Activated CD8-positive, alpha-beta memory T cell treated with anti-CD3 and anti-CD28 coated beads, Interleukin-2, amount 10 ng/mL, durations not matched to agents 7 days and 5 days (primary cell): Measurements from ENCODE around the gene POLR2L. TPM values are rescaled to one million over a fixed set of nuclear protein-coding genes. Genes with fewer than 3 reads are reported as not detected.
A peak's percentile ranks its signal among the peaks of the same experiment; 100 is the strongest.

Source experiments
- ATAC-seq: fragments of 150-1000 bp; cut with Tn5 transposase; one replicate; pipeline ENCODE4 v1.10.0; 2021; ENCODE audit warnings: moderate library complexity
- CTCF ChIA-PET: fragments of 350-600 bp; sonication (Branson Sonifier 250); formaldehyde crosslinking; loops from one replicate; lab custom pipeline; 2021; ENCODE audit warnings: antibody characterized with exemption; lab: Charles Lee
- DNase-seq: peaks from one replicate; pipeline ENCODE4 v3.0.0-alpha.2; 2020
- H3K27ac Mint-ChIP-seq: one replicate; pipeline ENCODE4 v1.8.0; 2021; ENCODE audit warnings: mild to moderate bottlenecking, mixed read lengths
- H3K27me3 Mint-ChIP-seq: one replicate; pipeline ENCODE4 v1.8.0; 2021; ENCODE audit warnings: mixed read lengths
- H3K36me3 Mint-ChIP-seq: one replicate; pipeline ENCODE4 v1.8.0; 2021; ENCODE audit warnings: mild to moderate bottlenecking, mixed read lengths
- H3K4me1 Mint-ChIP-seq: one replicate; pipeline ENCODE4 v1.8.0; 2021; ENCODE audit warnings: mixed read lengths
- H3K4me3 Mint-ChIP-seq: one replicate; pipeline ENCODE4 v1.8.0; 2021; ENCODE audit warnings: mild to moderate bottlenecking, moderate library complexity, mixed read lengths
- H3K9me3 Mint-ChIP-seq: one replicate; pipeline ENCODE4 v1.8.0; 2022; ENCODE audit warnings: low read depth, mixed read lengths
- total RNA-seq, 2 experiments: library from RNA; stranded (reverse); gene quantifications; one replicate each; pipeline ENCODE4 v1.2.3, GENCODE V29; 2021

POLR2L gene
- total RNA-seq, 2 experiments from 2014 or later: 87.6 to 114 TPM

DNA sequence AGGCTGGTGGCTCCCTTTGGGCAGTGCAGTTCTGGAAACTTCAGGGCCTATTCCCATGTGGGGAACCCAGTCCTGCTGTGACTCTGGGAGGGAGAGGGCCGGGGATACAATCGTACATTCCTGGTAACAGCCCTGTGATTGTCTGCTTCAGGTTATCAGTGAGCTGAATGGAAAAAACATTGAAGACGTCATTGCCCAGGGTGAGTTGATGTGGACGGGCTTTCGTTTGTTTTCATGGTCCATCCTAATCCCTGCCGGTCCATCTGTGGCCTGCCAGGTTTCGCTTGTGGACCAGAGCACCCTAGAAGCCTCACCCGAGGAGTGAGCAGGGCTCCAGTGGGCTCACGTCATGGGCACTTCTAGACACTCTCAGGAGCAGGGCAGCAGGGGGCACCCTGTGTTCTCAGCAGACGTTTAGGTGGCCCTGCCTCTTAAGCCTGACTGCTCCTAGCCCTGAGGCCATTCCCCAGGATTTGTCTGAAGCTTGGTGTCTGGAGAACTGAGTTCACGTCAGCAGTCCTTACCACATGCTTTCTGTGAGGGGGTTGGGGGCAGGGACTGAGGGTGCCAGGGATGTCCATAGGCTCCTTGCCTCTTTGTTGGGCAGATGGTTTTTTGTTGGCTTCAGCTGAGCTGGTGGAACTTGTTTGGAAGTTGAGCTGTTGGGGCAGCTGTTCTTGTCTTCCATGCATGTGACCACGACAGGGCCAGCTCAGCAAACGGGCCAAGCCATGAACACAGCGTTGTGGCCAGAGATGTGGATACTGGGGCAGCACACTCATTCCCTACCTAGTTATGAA, 30.7 kb downstream of the POLR2L start:
- Mint-ChIP-seq H3K4me1 (peaks cover 33% of the 10 kb centered on the region), H3K9me3 (no peaks in the 10 kb centered on the region), H3K36me3 (peaks cover 24% of the 10 kb centered on the region), H3K27me3 (no peaks in the 10 kb centered on the region), H3K27ac (peak overlapping the region; percentile 89), H3K4me3 (peak overlapping the region; percentile 95)
- ATAC-seq: no peak
- no peak for DNase-seq
- CTCF ChIA-PET: interaction anchor here (0.7 to 2.2 kb wide), 4 partner anchors 14 to 276 kb away, joined by 3 to 9 read pairs (median 4); no protein-coding TSS in a partner anchor

DNA sequence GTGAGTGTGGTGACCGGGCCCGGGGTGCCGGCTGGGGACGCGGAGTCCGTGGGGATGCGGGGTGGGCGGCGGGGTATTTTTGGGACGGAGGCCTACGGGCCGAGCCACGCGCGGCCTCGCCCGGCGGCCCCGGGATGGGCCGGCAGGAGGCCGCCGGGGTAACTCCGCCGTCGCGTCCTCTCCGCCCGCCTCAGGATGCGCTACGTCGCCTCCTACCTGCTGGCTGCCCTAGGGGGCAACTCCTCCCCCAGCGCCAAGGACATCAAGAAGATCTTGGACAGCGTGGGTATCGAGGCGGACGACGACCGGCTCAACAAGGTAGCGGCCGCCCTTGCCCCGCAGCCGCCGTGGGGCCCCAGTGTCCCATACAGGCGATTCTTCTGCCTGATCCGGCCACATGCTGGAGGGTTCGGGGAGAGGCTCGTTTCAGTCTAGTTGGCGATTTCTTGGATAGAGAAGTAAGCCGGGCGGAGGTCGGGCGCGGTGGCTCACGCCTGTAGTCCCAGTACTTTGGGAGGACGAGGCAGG, 32.2 kb downstream of the POLR2L start:
- peaks cover 41% of the 10 kb centered on the region for H3K4me1 Mint-ChIP-seq
- no peak for DNase-seq
- H3K9me3 Mint-ChIP-seq: no peaks in the 10 kb centered on the region
- peak; percentile 4 for ATAC-seq
- H3K27me3 Mint-ChIP-seq: no peaks in the 10 kb centered on the region
- CTCF ChIA-PET: interaction anchor here (0.6 to 3.4 kb wide), 7 partner anchors 7 to 115 kb away, joined by 3 to 17 read pairs (median 6); partner anchors contain the start of genes DEAF1, TMEM80 and TSPAN4
- H3K36me3 Mint-ChIP-seq: peaks cover 24% of the 10 kb centered on the region
- peak overlapping the region; percentile 95 for H3K4me3 Mint-ChIP-seq
- H3K27ac Mint-ChIP-seq: peak overlapping the region; percentile 99

DNA sequence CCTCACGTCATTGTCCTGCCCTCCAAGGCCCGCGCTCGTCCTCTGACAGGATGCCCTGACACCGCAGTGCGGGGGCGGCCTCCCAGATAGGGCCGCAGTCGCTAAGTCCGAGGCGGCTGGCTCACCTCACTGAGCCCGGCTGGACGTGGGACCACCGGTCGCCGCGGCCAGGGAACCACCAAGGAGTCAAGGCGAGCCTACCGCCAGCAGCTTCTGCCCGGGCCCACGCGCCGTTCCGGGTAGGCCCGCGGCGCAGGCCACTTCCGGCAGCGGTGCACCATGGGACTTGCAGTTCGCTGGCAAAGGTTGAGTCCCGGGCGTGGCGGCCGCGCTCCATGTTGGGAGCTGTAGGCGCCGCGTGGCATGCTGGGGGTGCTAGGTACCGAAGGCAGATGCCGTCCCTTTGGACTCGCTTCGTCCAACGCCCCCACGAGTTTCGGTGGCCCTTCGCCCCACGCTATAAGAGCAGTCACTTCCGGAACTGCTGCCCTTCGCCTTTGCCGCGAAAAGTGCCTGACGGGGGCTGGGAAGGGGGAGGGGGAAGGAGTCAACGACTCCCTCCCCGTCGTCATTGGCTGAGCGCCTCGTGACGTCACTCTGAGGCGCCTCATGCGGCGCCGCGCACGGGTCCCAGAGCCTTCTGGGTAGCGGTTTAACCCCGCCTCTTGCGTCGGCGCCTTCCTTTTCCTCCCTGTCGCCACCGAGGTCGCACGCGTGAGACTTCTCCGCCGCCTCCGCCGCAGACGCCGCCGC, 32.9 kb downstream of the POLR2L start, which contains the start of gene RPLP2:
Gene RPLP2 (plus strand): TSS at position 681 of the 753 bp plus-strand sequence. CDS start 268 bp downstream, outside the sequence.
- H3K36me3 Mint-ChIP-seq: peaks cover 24% of the 10 kb centered on the region
- peaks cover 41% of the 10 kb centered on the region for H3K4me1 Mint-ChIP-seq
- CTCF ChIA-PET: interaction anchor here (0.6 to 3.4 kb wide), 10 partner anchors 8 to 114 kb away, joined by 3 to 17 read pairs (median 4); partner anchors contain the start of genes CD151, DEAF1, TMEM80 and TSPAN4
- H3K27ac Mint-ChIP-seq: peak within 1 kb of the TSS; percentile 99
- peak within 1 kb of the TSS; percentile 95 for H3K4me3 Mint-ChIP-seq
- no peaks in the 10 kb centered on the region for H3K27me3 Mint-ChIP-seq
- DNase-seq: peak; percentile 99
- no peaks in the 10 kb centered on the region for H3K9me3 Mint-ChIP-seq
- peak; percentile 82 for ATAC-seq

- Mint-ChIP-seq H3K4me3 (peak overlapping the region; percentile 95), H3K27ac (peak overlapping the region; percentile 99), H3K4me1 (peaks cover 45% of the 10 kb centered on the region), H3K36me3 (peaks cover 22% of the 10 kb centered on the region), H3K9me3 (no peaks in the 10 kb centered on the region), H3K27me3 (no peaks in the 10 kb centered on the region)
- DNase-seq: peak; percentile 85
- ATAC-seq: no peak
- CTCF ChIA-PET: interaction anchor here (0.6 to 3.4 kb wide), 10 partner anchors 9 to 113 kb away, joined by 3 to 17 read pairs (median 4); partner anchors contain the start of genes CD151, DEAF1 and TMEM80
Observed at GRCh38 chr11:808427-809286, 33.7 kb downstream of the POLR2L start.

DNA sequence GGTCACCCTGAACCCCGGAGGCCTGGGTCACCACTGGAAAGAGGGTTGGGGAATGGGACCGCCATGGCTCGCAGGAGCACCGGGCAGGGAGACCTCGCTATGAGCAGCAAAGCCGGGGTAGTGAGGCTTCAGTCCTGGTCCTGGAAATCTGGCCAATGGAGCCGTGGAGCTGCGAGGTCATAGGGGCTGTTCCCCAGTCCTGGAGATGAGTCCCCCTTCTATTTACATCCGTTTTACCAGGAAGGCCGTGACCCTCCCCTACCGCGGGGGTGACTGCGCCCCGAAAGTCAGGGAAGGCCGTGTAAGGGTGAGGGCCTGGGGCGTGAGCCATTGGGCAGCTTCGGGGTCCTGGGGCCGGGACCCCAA, 37.7 kb downstream of the POLR2L start:
- DNase-seq (no peak), ATAC-seq (no peak)
- Mint-ChIP-seq H3K9me3 (no peaks in the 10 kb centered on the region), H3K4me1 (peaks cover 27% of the 10 kb centered on the region), H3K27ac (peak overlapping the region; percentile 69), H3K36me3 (peaks cover 3% of the 10 kb centered on the region), H3K4me3 (peak overlapping the region; percentile 81), H3K27me3 (no peaks in the 10 kb centered on the region)
- CTCF ChIA-PET: interaction anchor here (1.0 to 1.5 kb wide), 2 partner anchors 27 to 66 kb away, joined by 3 read pairs; no protein-coding TSS in a partner anchor

GRCh38 chr11:803770-804598, 38.3 kb downstream of the POLR2L start:
- H3K4me3 Mint-ChIP-seq: peak overlapping the region; percentile 81
- H3K36me3 Mint-ChIP-seq: peaks cover 3% of the 10 kb centered on the region
- H3K27me3 Mint-ChIP-seq: no peaks in the 10 kb centered on the region
- CTCF ChIA-PET: interaction anchor here (1.0 to 1.5 kb wide), 2 partner anchors 28 to 65 kb away, joined by 3 read pairs; no protein-coding TSS in a partner anchor
- H3K27ac Mint-ChIP-seq: peak overlapping the region; percentile 69
- peaks cover 27% of the 10 kb centered on the region for H3K4me1 Mint-ChIP-seq
- no peak for ATAC-seq
- H3K9me3 Mint-ChIP-seq: no peaks in the 10 kb centered on the region
- DNase-seq: no peak

GRCh38 chr11:803467-803742, 38.9 kb downstream of the POLR2L start:
- Mint-ChIP-seq H3K27ac (no peak overlapping the region), H3K4me1 (peaks cover 22% of the 10 kb centered on the region), H3K9me3 (no peaks in the 10 kb centered on the region), H3K4me3 (peak overlapping the region; percentile 81), H3K36me3 (peaks cover 3% of the 10 kb centered on the region), H3K27me3 (no peaks in the 10 kb centered on the region)
- no peak for ATAC-seq
- CTCF ChIA-PET: interaction anchor here (1.2 kb wide), 1 partner anchor 16 kb away, joined by 5 read pairs; the partner anchor contains the start of gene PNPLA2
- DNase-seq: no peak

- CTCF ChIA-PET: interaction anchor here (1.2 kb wide), 1 partner anchor 17 kb away, joined by 5 read pairs; the partner anchor contains the start of gene PNPLA2
- Mint-ChIP-seq H3K36me3 (peaks cover 3% of the 10 kb centered on the region), H3K4me1 (peaks cover 18% of the 10 kb centered on the region), H3K27me3 (no peaks in the 10 kb centered on the region), H3K27ac (no peak overlapping the region), H3K9me3 (no peaks in the 10 kb centered on the region), H3K4me3 (peak overlapping the region; percentile 43)
- no peak for DNase-seq
- no peak for ATAC-seq
Observed at GRCh38 chr11:802693-803466, 39.4 kb downstream of the POLR2L start.

DNA sequence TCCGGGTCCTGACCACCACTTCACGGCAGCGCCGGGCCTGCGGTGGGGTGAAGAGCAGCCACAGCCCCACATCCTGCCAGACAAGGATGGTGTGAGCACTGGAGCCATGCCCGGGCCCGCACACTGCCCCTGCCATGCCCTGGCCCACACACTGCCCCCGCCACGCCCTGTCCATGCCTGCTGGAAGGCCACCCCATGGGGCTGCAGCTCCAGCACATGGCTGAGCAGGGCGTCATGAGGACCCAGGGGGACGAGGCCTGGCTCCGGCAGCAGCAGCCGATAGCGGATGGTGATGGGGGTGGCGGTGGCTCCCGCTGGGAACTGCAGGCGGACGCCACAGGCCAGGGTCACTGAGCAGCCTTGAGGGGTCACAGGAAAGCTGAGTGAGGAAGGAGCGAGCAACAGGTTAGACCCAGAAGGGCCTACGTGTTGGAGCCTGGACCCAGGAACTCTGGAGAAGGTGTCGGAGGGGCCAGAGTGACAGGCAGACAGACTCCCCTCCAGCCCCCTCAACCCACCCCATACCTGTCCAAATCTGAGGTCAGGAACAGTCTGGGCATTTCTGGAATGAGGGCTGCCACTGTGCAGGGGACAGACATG, 40.2 kb downstream of the POLR2L start:
- Mint-ChIP-seq H3K27ac (no peak overlapping the region), H3K4me1 (peaks cover 16% of the 10 kb centered on the region), H3K4me3 (no peak overlapping the region), H3K9me3 (no peaks in the 10 kb centered on the region), H3K36me3 (peaks cover 3% of the 10 kb centered on the region), H3K27me3 (no peaks in the 10 kb centered on the region)
- CTCF ChIA-PET: interaction anchor here (1.0 to 1.2 kb wide), 2 partner anchors 17 to 55 kb away, joined by 3 to 5 read pairs; partner anchors contain the start of genes PNPLA2 and TALDO1
- ATAC-seq (no peak), DNase-seq (no peak)

GRCh38 chr11:801097-801780, 41.1 kb downstream of the POLR2L start:
- H3K4me3 Mint-ChIP-seq: no peak overlapping the region
- CTCF ChIA-PET: interaction anchor here (1.0 kb wide), 1 partner anchor 54 kb away, joined by 3 read pairs; the partner anchor contains the start of gene TALDO1
- DNase-seq: no peak
- H3K36me3 Mint-ChIP-seq: peaks cover 3% of the 10 kb centered on the region
- H3K27me3 Mint-ChIP-seq: no peaks in the 10 kb centered on the region
- peaks cover 21% of the 10 kb centered on the region for H3K4me1 Mint-ChIP-seq
- no peak for ATAC-seq
- no peak overlapping the region for H3K27ac Mint-ChIP-seq
- no peaks in the 10 kb centered on the region for H3K9me3 Mint-ChIP-seq
